ENCODE results near the gene ATG13.
"Not testable (repeated sequence)": the region's sequence is repeated elsewhere in the genome, so short reads cannot be mapped to it uniquely, and the experiment has no call there.

The ATG13 gene

GRCh38 chr11:46649180-46649738, 31.9 kb downstream of the ATG13 start:
- no peak for FAIRE-seq

DNA sequence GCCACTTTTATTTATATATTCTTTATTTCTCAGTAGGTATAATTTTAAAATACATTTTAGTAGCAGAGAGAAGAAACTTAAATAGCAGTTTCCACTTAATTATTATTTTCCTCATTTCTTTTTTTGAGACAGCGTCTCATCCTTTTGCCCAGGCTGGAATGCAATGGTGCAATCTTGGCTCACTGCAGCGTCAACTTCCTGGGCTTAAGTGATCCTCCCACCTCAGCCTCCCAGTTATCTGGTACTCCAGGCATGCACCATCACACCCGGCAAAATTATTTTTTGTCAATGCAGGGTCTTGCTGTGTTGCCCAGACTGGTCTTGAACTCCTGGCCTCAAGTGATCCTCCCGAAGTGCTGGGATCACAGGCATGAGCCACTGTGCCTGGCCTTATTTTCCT, 38.3 kb downstream of the ATG13 start:
- no peak for FAIRE-seq

GRCh38 chr11:46657186-46657585, 39.8 kb downstream of the ATG13 start:
- no peak for FAIRE-seq

DNA sequence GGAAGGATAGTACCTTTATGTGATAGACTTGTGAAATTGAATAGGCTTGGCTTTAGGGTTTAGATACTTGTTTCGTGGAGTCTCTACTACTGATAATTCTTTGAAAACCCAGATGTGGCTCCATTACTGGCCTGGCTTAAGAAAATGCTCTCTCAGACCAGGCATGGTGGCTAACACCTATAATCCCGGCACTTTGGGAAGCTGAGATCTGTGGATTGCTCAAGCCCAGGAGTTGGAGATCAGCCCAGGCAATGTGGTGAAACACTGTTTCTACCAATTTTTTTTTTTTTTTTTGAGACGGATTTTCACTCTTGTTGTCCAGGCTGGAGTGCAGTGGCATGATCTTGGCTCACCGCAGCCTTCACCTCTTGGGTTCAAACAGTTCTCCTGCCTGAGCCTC, 40.9 kb downstream of the ATG13 start:
- FAIRE-seq, result no peak

DNA sequence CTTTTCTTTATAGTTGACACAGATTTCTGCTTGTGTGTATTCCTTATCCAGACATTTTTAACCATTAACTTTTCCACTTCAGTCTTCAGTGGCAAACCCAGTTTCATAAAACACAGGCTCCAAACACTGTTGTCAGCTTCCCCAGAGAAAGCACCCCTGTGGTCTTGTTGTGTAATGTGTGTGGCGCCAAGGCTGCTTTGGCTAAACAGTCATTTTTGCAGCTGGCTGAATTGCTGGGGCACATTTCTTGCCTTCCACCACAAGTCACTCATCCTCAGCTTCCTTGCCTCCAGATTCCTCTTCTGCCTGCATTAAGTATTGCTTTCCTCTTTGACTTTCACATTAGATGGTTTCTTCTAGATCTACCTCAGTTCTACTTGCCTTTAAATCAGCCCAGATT, 42.6 kb downstream of the ATG13 start:
- FAIRE-seq, result no peak

DNA sequence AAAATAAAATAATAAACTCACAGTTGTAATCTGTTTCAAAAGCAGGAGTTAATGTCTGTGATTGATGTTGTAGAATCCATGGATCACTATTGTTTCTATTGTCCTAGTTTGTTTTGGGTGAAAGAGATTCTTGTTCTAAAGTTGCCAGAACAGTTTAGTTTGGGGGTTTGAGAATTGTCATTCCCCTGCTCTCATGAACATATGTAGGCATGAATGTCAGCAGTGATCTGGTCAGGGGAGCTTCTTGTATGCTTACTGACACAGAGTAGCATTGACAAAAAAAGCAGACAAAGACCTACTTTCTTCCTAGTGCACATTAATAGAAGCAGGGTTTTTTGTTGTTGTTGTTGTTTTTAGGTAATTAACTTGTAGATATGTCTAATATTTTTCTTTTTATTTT, 44.5 kb downstream of the ATG13 start:
- no peak for FAIRE-seq

- no peak for FAIRE-seq
Measured at GRCh38 chr11:46662366-46662765, 45.0 kb downstream of the ATG13 start.

- FAIRE-seq, result no peak
Measured at GRCh38 chr11:46663277-46663940, 46.1 kb downstream of the ATG13 start.

GRCh38 chr11:46664612-46665011, 47.3 kb downstream of the ATG13 start:
- FAIRE-seq, result no peak

- no peak for FAIRE-seq
Measured at GRCh38 chr11:46665356-46665755, 48.0 kb downstream of the ATG13 start.

DNA sequence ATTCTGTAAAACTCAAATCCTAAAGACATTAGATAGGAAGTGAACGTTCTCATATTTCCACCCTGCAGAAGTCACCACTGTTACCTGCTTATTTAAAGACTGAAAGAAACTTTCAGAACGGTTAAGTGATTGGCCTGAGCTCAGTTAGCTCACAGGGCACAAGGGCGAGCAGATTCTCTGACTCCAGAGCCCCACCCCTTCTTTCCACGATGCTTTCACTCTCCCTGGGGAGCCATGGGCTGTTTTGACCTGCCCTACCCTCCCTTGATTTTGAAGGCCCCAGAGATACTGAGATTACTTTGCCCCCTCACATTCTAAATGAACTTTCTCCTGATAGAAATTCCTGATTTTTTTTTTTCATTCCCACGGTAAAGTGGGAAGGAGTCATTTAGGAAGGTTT, 49.2 kb downstream of the ATG13 start:
- no peak for FAIRE-seq

DNA sequence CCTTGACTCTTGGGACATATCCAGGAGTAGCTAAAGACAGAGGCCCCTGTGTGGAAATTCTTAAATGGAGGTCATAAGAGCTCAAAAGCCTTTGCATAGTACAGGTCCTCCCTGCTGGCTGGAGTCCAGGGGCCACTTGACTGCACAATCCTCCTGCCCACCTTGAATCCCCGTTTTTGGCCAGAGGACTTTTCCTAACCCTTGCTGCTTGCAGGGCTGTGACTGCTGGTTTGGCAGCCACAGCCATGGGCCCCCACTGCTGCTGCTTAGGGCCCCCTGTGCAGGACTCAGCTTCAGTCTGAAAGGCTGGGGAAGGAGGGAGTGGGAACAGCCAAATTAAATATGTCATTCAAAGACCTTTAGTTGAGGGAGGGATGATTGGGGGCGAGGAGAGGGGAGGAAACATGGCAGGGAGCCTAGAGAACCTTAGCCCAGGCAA, 49.7 kb downstream of the ATG13 start:
- no peak for FAIRE-seq

DNA sequence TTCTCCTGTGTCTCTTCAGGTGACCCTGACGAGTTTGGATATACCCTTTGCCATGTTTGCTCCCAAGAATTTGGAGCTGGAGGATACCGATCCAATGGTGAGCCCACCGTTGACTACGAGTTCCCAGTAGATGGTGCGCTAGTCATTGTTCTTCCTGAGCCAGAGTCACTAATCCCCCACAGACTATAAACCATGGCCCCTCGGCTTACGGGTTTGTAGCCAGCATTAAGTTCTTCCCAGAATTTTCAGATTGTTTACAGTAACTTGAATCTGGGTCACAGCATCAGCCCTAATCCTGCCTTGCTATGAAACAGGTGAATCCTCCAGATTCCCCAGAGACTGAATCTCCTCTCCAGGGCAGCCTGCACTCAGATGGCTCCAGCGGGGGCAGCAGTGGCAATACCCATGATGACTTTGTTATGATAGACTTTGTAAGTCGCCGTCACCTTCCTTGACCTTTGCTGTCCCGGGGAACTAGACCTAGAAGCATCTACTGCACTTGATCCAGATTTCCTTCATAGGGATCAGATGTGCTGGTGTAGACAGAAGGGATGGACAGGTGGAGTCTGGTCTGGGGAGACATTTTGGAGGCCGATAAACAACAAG, 51.2 kb downstream of the ATG13 start:
- FAIRE-seq, result no peak

- no peak for FAIRE-seq
Measured at GRCh38 chr11:46669711-46670139, 52.4 kb downstream of the ATG13 start.

DNA sequence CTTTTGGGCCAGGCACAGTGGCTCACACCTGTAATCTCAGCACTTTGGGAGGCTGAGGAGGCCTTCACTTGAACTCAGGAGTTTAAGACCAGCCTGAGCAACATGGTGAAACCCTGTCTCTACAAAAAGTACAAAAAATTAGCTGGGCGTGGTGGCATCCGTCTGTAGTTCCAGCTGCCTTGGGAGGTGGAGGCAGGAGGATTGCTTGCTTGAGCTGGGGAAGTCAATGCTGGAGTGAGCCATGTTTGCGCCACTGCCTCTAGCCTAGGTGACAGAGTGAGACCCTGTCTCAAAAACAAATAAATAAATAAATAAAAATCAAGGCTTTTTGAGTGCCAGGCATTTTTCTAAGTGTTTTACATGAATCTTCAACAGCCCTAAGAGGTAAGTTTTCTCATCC, 53.2 kb downstream of the ATG13 start:
- not testable (repeated sequence) for FAIRE-seq

- no peak for FAIRE-seq
Measured at GRCh38 chr11:46671958-46672315, 54.6 kb downstream of the ATG13 start.

- FAIRE-seq, result no peak
Measured at GRCh38 chr11:46672381-46672839, 55.1 kb downstream of the ATG13 start.

GRCh38 chr11:46673713-46674462, 56.5 kb downstream of the ATG13 start:
- FAIRE-seq, result no peak

GRCh38 chr11:46674463-46675287, 57.3 kb downstream of the ATG13 start:
- FAIRE-seq, result no peak

DNA sequence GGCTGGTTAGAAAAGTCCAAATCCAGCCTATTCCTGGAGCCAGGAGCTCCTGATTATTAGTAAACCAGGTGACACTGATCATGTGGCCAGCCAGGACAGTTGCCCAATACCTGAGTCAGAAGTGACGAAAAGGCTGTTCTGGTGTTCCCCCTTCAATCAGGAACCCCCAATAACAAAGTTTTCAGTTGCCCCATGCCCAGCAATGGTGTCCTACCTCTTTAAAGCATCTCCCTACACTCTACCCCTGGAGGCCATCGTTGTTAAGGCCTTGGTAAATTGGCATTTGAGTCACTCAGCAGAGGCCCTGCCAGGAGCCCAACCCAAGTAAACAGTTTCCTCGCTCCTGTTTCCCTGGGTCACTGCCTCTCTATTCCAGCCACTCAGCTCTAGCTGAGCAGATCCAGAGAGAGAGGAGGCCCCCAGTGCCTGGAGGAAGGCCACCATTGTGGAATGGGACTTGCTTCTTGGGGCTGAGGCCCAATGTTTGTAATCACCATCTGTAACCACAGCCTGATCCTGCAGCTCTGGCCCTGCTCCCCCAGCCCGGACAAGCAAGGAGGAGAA, 58.0 kb downstream of the ATG13 start:
- FAIRE-seq, result no peak

DNA sequence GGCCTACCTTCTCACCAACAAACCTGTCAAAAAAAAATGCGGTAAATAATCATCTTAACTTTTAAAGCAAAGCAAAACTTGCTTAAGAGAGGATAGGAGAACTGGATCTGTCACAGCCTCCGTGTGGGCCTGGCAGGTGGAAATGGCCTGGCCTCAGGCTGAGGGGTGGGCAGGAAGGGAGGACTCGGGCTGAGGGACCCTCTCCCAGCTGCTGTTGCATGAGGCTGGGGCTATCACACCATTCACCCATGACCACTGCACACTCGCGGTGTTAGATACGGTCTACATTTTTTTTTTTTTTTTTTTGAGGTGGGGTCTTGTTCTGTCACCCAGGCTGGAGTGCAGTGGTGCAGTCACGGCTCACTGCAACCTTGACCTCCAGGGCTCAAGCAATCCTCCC, 58.6 kb downstream of the ATG13 start:
- no peak for FAIRE-seq

DNA sequence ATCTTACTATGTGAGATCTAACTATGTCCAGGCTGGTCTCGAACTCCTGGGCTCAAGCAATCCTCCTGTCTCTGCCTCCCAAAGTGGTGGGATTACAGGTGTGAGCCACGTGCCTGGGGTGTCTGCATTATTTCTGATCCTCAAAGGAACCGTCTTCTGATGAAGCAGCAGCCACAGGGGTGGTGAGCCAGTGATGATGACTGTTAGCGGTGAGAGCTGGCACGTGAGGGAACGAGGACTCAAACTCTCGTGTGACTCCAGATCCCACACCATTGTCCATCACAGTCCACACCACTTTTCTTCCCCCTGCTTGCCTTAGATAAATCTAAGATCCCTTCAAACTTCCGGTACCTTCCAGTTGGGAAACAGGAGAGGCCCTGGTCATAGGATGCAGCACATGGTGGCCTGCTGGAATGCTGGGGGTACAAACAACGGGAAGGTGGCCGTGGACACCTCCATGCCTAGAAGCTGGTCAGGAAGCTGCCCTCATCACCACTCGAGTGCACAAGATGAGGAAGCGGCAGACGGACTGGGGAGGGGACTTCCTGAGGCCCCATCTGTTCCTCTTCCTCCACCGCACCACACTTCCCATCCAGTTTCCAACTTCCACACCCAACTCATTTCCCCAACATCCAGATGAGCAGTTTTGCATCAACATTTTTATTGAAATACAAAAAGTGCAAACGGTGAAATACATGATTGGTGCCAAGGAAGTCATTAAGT, 59.2 kb downstream of the ATG13 start:
- FAIRE-seq, result no peak

Data from G401.6 (cell line).